K562 (cell line): ENCODE results near the gene XYLB. TPM values are rescaled to one million over a fixed set of nuclear protein-coding genes. Genes with fewer than 3 reads are reported as not detected.

Experiments used
- ELF2 ChIP-seq: fragments of 250-450 bp; sonication (Bioruptor Pico); IDR thresholded peaks from 2 replicates; pipeline ENCODE4 v1.5.0; 2021; ENCODE audit warnings: mild to moderate bottlenecking
- FOXK1 ChIP-seq: sonication (generic); formaldehyde crosslinking; IDR thresholded peaks from 2 replicates; pipeline ENCODE4 v1.8.0; 2022; ENCODE audit warnings: missing genetic modification reagents, mild to moderate bottlenecking, borderline replicate concordance
- GABPB1 ChIP-seq: sonication (generic); formaldehyde crosslinking; IDR thresholded peaks from 2 replicates; pipeline ENCODE4 v1.8.0; 2022; ENCODE audit warnings: mild to moderate bottlenecking, missing genetic modification reagents
- JUND ChIP-seq, 2 experiments: IDR thresholded peaks; 2 replicates in 1 of 2; 3 replicates in 1 of 2; pipeline ENCODE4 v1.6.1; 2011; ENCODE audit warnings: borderline replicate concordance in 2 of 2, low read depth in 2 of 2, low read length in 2 of 2, improper control_type of control experiment in 1 of 2, missing biosample characterization in 1 of 2, missing genetic modification characterization in 1 of 2, missing genetic modification reagents in 1 of 2
- KAT8 ChIP-seq: fragments of 450-650 bp; IDR thresholded peaks from 2 replicates; pipeline ENCODE4 v1.6.1; 2016; ENCODE audit warnings: low read depth, mild to moderate bottlenecking
- MEIS2 ChIP-seq: fragments of 450-650 bp; IDR thresholded peaks from 2 replicates; pipeline ENCODE4 v1.6.1; 2014; ENCODE audit warnings: mild to moderate bottlenecking; ENCODE audit not compliant: partially characterized antibody
- NCOA6 ChIP-seq: fragments of 450-650 bp; IDR thresholded peaks from 2 replicates; pipeline ENCODE4 v1.6.1; 2017; ENCODE audit warnings: mild to moderate bottlenecking
- NFIC ChIP-seq: fragments of 450-650 bp; IDR thresholded peaks from 2 replicates; pipeline ENCODE4 v1.6.1; 2017; ENCODE audit warnings: mild to moderate bottlenecking, inconsistent platforms
- PCBP1 ChIP-seq: fragments of 200-400 bp; formaldehyde crosslinking; IDR thresholded peaks from 2 replicates; pipeline ENCODE4 v1.6.1; 2018; ENCODE audit warnings: mild to moderate bottlenecking, low read depth, low read length; ENCODE audit not compliant: poor library complexity, severe bottlenecking
- PTRF ChIP-seq: fragments of 450-650 bp; IDR thresholded peaks from 2 replicates; pipeline ENCODE4 v1.6.1; 2016; ENCODE audit warnings: mild to moderate bottlenecking, missing genetic modification characterization, missing compliant biosample characterization
- RUNX1 ChIP-seq: sonication (generic); IDR thresholded peaks from 2 replicates; pipeline ENCODE4 v1.6.1; 2016; ENCODE audit warnings: antibody characterized with exemption, low read depth
- THRAP3 ChIP-seq: fragments of 450-650 bp; IDR thresholded peaks from 2 replicates; pipeline ENCODE4 v1.6.1; 2016; ENCODE audit warnings: mild to moderate bottlenecking, inconsistent platforms, borderline replicate concordance
- TRIM24 ChIP-seq, 2 experiments: fragments of 450-650 bp; IDR thresholded peaks; 2 replicates each; pipeline ENCODE4 v1.6.1; 2016
- ZKSCAN3 ChIP-seq: fragments of 250-450 bp; sonication (Bioruptor Pico); IDR thresholded peaks from 2 replicates; pipeline ENCODE4 v1.4.0; 2020
- ZNF239 ChIP-seq: fragments of 250-450 bp; sonication (Bioruptor Pico); IDR thresholded peaks from 2 replicates; pipeline ENCODE4 v1.4.0; 2020; ENCODE audit warnings: mild to moderate bottlenecking
- ZNF695 ChIP-seq: fragments of 450-650 bp; formaldehyde crosslinking; IDR thresholded peaks from 2 replicates; pipeline ENCODE4 v1.4.0; 2020; ENCODE audit warnings: mild to moderate bottlenecking, moderate library complexity
- ZNF696 ChIP-seq: fragments of 250-450 bp; sonication (Bioruptor Pico); conservative IDR thresholded peaks from 2 replicates; pipeline ENCODE4 v1.4.0; 2020; ENCODE audit warnings: mild to moderate bottlenecking, moderate library complexity
- ZNF79 ChIP-seq: fragments of 250-450 bp; sonication (Bioruptor Pico); IDR thresholded peaks from 2 replicates; pipeline ENCODE4 v1.4.0; 2020; ENCODE audit warnings: low read depth, mild to moderate bottlenecking, moderate library complexity
- polyA plus RNA-seq, 8 experiments: library from polyadenylated mRNA; depleted of rRNA in 4 of 8; stranded (reverse) in 5 of 8; unstranded in 3 of 8; fragments of >200 nt; fragmentation: Nextera tagmentation in 2 of 8; fragmentation: Illumina TruSeq in 1 of 8; extraction: Ambion mirVana in 2 of 8; extraction: Trizol in 1 of 8; gene quantifications; 2 replicates each; pipeline versions ENCODE4 v1.2.1 to v1.2.3, GENCODE V29; 2011 to 2014; ENCODE audit warnings: inconsistent platforms in 1 of 8, missing spikeins in 1 of 8
- total RNA-seq, 7 experiments: library from RNA; depleted of rRNA in 6 of 7; stranded (reverse); fragments of >200 nt in 6 of 7; fragmentation: Illumina TruSeq in 2 of 7; extraction: Trizol in 2 of 7; gene quantifications; 2 replicates each; pipeline versions ENCODE4 v1.2.1 to v1.2.3, GENCODE V29; 2011 to 2021; ENCODE audit warnings: low replicate concordance in 1 of 7
- TF ChIP-seq, protein P1 (sequence below): IDR thresholded peaks from 3 replicates; pipeline ENCODE4 v1.6.1; 2011; ENCODE audit warnings: borderline replicate concordance, mild to moderate bottlenecking, moderate library complexity; ENCODE audit not compliant: insufficient read length; ENCODE audit errors: extremely low read depth
- TF ChIP-seq, protein P2 (sequence below): fragments of 450-650 bp; IDR thresholded peaks from 2 replicates; pipeline ENCODE4 v1.6.1; 2016; ENCODE audit warnings: low read depth, mild to moderate bottlenecking, moderate library complexity

Gene XYLB
- total and polyA plus RNA-seq, 9 of the 15 experiments (the other 6 are each of a cell fraction or from before 2014, with no cell fraction given): 4.0 to 20.2 (median 13.2) TPM

DNA sequence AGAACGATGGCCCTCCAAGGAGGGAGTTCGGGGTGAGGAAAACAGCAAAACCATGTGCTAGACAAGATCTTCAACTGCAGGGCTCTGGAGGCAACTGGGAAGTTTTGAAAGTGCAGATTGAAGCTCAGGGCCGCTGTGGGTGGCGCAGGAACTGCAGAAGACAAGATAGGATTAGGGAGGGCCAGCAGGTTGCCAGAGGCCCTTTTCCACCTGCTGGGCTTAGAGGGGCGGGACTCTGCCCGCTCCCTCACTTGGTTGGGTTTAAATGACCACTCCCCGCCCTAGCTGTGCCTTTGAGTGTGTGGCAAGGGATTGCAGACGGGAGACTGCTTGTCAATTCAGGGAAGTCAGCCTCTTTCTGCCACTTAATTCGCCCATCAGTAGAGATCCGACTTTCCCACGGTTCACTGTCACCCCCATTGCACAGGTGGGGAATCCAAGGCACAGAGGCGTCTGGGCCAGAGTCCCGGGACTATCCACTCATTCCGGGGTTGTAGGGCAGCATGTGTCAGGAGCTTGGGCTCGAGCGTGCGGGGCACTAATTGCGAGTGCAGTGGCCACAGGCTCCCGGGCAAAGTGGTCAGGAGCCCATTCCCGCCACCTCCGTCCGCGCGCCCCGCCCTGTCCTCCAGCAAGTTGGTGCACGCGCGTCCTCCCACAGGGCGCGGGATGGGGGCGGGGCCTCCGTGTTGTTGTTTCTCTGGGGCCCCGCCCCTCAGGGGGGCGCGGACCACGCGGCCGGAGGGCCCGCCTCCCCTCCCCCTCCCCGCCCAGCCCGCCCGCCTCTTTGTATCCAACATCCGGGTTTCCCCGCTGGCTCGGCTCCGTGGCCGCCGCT lies 106.7 kb downstream of the XYLB start, which contains the start of gene ACVR2B (continued):
- TF ChIP-seq, protein P1, sequence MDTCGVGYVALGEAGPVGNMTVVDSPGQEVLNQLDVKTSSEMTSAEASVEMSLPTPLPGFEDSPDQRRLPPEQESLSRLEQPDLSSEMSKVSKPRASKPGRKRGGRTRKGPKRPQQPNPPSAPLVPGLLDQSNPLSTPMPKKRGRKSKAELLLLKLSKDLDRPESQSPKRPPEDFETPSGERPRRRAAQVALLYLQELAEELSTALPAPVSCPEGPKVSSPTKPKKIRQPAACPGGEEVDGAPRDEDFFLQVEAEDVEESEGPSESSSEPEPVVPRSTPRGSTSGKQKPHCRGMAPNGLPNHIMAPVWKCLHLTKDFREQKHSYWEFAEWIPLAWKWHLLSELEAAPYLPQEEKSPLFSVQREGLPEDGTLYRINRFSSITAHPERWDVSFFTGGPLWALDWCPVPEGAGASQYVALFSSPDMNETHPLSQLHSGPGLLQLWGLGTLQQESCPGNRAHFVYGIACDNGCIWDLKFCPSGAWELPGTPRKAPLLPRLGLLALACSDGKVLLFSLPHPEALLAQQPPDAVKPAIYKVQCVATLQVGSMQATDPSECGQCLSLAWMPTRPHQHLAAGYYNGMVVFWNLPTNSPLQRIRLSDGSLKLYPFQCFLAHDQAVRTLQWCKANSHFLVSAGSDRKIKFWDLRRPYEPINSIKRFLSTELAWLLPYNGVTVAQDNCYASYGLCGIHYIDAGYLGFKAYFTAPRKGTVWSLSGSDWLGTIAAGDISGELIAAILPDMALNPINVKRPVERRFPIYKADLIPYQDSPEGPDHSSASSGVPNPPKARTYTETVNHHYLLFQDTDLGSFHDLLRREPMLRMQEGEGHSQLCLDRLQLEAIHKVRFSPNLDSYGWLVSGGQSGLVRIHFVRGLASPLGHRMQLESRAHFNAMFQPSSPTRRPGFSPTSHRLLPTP: no peak
- TF ChIP-seq RUNX1 (no peak), ZNF79 (CRISPR knock-in tag) (no peak), MEIS2 (no peak), THRAP3 (no peak), ZNF695 (CRISPR knock-in tag) (no peak), GABPB1 (CRISPR knock-in tag) (no peak; the same call in 1 of the 2 replicates), NFIC (no peak), NCOA6 (no peak), ZKSCAN3 (no peak), ZNF696 (no peak), JUND (IDR thresholded peaks at IDR 0.05; ENCODE audit: borderline replicate concordance, low read depth, low read length) (no peak), JUND (tag; IDR thresholded peaks at IDR 0.05; ENCODE audit: borderline replicate concordance, low read depth, low read length) (no peak), ZNF239 (CRISPR knock-in tag) (no peak), FOXK1 (no peak), KAT8 (no peak), PCBP1 (peak; percentile 95), PTRF (no peak), ELF2 (CRISPR knock-in tag) (no peak), TRIM24 (IDR thresholded peaks at IDR 0.05) (no peak)
- TF ChIP-seq, protein P2, sequence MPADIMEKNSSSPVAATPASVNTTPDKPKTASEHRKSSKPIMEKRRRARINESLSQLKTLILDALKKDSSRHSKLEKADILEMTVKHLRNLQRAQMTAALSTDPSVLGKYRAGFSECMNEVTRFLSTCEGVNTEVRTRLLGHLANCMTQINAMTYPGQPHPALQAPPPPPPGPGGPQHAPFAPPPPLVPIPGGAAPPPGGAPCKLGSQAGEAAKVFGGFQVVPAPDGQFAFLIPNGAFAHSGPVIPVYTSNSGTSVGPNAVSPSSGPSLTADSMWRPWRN: no peak
